ENCODE data around the gene NEIL3.

DNA sequence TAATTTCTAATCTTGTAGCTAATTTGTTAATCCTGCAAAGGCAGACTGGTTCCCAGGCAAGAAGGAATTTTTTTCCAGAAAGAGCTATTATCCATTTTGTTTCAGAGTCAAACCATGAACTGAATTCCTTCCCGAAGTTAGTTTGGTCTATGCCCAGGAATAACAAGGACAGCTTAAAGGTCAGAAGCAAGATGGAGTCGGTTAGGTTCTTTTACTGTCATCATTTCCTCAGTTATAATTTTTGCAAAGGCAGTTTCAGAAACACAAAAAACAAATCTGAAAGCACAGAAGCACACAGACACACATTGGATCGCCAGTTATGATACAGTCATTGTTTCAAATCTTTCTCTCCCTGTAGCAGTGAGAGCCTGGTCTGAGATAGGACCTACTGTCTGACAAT is 94.7 kb downstream of the NEIL3 start:
- TF ChIP-seq, protein P1, sequence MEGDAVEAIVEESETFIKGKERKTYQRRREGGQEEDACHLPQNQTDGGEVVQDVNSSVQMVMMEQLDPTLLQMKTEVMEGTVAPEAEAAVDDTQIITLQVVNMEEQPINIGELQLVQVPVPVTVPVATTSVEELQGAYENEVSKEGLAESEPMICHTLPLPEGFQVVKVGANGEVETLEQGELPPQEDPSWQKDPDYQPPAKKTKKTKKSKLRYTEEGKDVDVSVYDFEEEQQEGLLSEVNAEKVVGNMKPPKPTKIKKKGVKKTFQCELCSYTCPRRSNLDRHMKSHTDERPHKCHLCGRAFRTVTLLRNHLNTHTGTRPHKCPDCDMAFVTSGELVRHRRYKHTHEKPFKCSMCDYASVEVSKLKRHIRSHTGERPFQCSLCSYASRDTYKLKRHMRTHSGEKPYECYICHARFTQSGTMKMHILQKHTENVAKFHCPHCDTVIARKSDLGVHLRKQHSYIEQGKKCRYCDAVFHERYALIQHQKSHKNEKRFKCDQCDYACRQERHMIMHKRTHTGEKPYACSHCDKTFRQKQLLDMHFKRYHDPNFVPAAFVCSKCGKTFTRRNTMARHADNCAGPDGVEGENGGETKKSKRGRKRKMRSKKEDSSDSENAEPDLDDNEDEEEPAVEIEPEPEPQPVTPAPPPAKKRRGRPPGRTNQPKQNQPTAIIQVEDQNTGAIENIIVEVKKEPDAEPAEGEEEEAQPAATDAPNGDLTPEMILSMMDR (IDR thresholded peaks at IDR 0.05; ENCODE audit: low read length): no peak
- TF ChIP-seq EZH2 (optimal IDR thresholded peaks at IDR 0.05; ENCODE audit: low read depth, low read length) (no peak), EZH2phosphoT487 (IDR thresholded peaks at IDR 0.05; ENCODE audit: low read length) (no peak)

All from MM.1S (cell line).